Stimulated activated naive B cell treated with anti-CD40 and anti-IgM and Interleukin-4, amounts not matched to agents 10 μg/mL and 1 μg/mL and 100 μg/mL, for 72 hours (primary cell): Measurements from ENCODE around the gene ANKRD11.
A peak's percentile ranks its signal among the peaks of the same experiment; 100 is the strongest.
"Not testable (repeated sequence)": the region's sequence is repeated elsewhere in the genome, so short reads cannot be mapped to it uniquely, and the experiment has no call there.

Experiments
- ATAC-seq, 2 donors: fragments of 150-1000 bp; cut with Tn5 transposase; replicated peaks; 2 replicates each; pipeline ENCODE4 v1.10.0; 2021; ENCODE audit warnings: moderate library complexity in 1 of 2
- DNase-seq: peaks from one replicate; pipeline ENCODE4 v3.0.0; 2021
- H3K27ac Mint-ChIP-seq: one replicate; pipeline ENCODE4 v1.8.0; 2022; ENCODE audit warnings: mild to moderate bottlenecking, mixed read lengths
- H3K27me3 Mint-ChIP-seq, 2 donors: one replicate each; pipeline ENCODE4 v1.8.0; 2022; ENCODE audit warnings: mixed read lengths in 2 of 2
- H3K36me3 Mint-ChIP-seq, 2 donors: one replicate each; pipeline ENCODE4 v1.8.0; 2022; ENCODE audit warnings: mixed read lengths in 2 of 2, mild to moderate bottlenecking in 1 of 2
- H3K4me1 Mint-ChIP-seq, 2 donors: one replicate each; pipeline ENCODE4 v1.8.0; 2022; ENCODE audit warnings: mixed read lengths in 2 of 2, mild to moderate bottlenecking in 1 of 2
- H3K4me3 Mint-ChIP-seq, 2 donors: one replicate each; pipeline ENCODE4 v1.8.0; 2022; ENCODE audit warnings: mild to moderate bottlenecking in 2 of 2, mixed read lengths in 2 of 2, moderate library complexity in 1 of 2
- H3K9me3 Mint-ChIP-seq, 2 donors: one replicate each; pipeline ENCODE4 v1.8.0; 2022; ENCODE audit warnings: mixed read lengths in 2 of 2, mild to moderate bottlenecking in 1 of 2

Gene ANKRD11

DNA sequence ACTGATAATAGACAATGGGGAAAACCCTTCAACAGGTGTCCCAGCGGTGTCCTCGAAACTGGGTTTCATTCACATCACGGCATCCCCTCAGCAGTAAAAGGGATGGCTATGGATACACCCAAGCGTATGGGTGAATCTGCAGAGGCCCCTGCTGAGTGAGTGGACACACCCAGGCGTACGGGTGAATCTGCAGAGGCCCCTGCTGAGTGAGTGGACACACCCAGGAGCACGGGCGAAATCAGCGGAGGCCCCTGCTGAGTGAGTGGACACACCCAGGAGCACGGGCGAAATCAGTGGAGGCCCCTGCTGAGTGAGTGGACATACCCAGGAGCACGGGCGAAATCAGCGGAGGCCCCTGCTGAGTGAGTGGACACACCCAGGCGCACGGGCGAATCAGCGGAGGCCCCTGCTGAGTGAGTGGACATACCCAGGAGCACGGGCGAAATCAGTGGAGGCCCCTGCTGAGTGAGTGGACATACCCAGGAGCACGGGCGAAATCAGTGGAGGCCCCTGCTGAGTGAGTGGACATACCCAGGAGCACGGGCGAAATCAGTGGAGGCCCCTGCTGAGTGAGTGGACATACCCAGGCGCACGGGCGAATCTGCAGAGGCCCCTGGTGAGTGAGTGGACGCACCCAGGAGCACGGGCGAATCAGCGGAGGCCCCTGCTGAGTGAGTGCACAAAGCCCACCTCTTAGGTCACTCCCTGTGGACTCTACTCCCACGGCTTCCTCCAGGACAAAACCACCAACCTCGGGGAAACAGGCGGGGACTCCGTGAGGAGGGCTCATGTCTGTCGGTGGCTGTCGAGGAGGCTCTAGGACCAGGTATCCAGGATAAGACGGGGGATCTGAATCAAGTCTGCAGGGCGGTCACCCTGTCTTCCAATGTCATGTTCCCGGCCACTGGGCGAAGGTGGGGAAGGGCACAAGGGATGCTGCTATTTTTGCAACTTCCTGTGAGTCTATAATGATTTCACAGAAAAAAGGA is 161.7 kb downstream of the ANKRD11 start:
- not testable (repeated sequence) for H3K4me3 Mint-ChIP-seq
- peak overlapping the region; percentile 37 for H3K27ac Mint-ChIP-seq

DNA sequence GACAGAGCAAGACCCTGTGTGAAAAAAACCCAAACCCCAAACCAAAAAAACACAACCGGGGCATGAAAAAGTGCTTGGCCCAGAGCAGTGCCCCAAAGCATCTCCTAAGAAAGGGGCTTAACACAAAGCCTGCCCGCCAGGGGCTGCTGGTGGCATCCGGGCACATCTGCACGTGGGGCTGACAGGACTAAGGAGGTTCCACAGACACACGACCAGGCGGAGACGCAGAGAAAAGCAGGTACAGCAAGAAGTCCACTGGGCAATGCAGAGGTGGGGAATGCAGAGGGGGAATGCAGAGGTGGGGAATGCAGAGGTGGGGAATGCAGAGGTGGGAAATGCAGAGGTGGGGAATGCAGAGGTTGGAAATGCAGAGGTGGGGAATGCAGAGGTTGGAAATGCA is 163.6 kb downstream of the ANKRD11 start:
- H3K4me1 Mint-ChIP-seq: peaks cover 65 to 81% of the 10 kb centered on the region in 2 donors
- no peaks in the 10 kb centered on the region for H3K27me3 Mint-ChIP-seq
- no peak for ATAC-seq
- H3K36me3 Mint-ChIP-seq: peaks cover 26 to 40% of the 10 kb centered on the region in 2 donors
- H3K4me3 Mint-ChIP-seq: peak overlapping the region in 1 of 2 donors; percentile 57
- no peak for DNase-seq
- H3K27ac Mint-ChIP-seq: peak overlapping the region; percentile 66
- H3K9me3 Mint-ChIP-seq: peaks cover 0 to 1% of the 10 kb centered on the region in 2 donors

More for the DNA sequence above, 161.7 kb downstream of the ANKRD11 start:
- not testable (repeated sequence) for H3K27me3 Mint-ChIP-seq, H3K9me3 Mint-ChIP-seq, ATAC-seq, DNase-seq
- peaks cover 16 to 25% of the 10 kb centered on the region in 2 donors for H3K36me3 Mint-ChIP-seq
- H3K4me1 Mint-ChIP-seq: peaks cover 64 to 75% of the 10 kb centered on the region in 2 donors

DNA sequence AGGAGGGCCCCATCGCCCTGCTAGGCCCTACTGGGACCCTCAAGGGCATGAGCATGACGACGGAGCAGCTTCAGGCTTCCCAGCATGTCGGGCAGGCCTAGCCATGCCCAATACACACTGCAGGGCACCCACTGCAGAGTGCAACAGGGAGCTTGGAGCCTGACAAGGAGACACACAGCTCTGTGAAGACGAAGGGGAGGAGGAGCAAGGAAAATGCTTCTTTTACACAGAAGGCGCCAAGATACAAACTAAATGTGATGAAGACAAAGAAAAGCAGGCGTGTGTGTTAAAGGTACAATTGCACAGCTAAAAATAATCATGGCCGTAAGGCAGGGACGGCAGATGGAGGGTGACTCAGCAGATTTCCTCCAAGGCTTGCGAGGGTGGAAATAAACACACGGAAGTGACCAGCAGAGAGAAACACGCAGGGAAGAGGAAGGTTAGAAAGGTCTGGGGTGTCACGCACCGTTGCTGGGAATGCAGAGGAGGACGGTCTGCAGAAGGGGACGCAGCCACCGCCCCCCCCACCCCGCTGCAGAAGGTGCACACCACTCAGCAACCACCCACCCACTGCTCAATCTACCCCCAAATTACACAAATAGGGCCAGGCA is 164.4 kb downstream of the ANKRD11 start:
- peak overlapping the region; percentile 77 for H3K27ac Mint-ChIP-seq
- ATAC-seq (peak; percentile 54 to 59), DNase-seq (no peak)
- peaks cover 68 to 85% of the 10 kb centered on the region in 2 donors for H3K4me1 Mint-ChIP-seq
- no peaks in the 10 kb centered on the region for H3K27me3 Mint-ChIP-seq
- H3K4me3 Mint-ChIP-seq: peak overlapping the region; percentile 46 to 53
- H3K9me3 Mint-ChIP-seq: peaks cover 0 to 1% of the 10 kb centered on the region in 2 donors
- H3K36me3 Mint-ChIP-seq: peaks cover 29 to 42% of the 10 kb centered on the region in 2 donors

DNA sequence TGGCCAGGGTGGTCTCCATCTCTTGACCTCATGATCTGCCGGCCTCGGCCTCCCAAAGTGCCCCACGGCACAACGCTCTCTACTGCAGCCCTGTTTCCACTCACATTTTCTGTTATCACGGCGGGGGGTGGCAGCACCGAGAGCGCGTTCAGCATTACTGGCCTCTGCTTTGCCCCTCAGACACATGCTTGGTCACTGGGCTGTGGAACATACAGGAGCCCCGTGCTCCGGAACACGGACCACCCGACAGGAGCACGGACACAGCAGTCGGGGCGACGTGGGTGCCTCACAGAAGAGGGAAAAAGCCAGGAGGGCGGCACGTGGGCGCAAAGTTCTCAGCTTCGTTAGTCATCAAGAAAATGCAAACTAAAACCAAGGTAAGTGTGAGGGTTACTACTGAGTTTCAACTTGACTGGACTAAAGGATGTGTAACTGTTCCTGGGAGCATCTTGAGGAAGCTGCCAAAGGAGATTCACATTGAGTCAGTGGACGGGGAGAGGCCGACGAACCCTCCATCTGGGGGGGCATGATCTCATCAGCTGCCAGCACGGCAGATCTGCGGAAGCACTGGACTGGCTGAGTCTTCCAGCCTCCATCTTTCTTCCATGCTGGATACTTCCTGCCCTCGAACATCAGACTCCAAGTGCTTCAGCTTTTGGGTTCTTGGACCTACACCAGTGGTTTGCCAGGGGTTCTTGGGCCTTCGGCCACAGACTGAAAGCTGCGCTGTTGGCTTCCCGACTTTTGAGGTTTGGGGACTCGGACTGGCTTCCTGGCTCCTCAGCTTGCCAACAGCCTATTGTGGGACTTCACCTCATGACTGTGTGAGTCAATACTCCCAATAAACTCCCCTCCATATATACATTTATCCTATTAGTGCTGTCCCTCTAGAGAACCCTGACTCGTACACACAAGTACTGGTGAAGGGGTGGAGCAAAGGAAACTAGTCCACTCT is 166.0 kb downstream of the ANKRD11 start:
- Mint-ChIP-seq H3K9me3 (peaks cover 0 to 1% of the 10 kb centered on the region in 2 donors), H3K4me1 (peaks cover 77 to 94% of the 10 kb centered on the region in 2 donors), H3K36me3 (peaks cover 34 to 50% of the 10 kb centered on the region in 2 donors), H3K27ac (peak overlapping the region; percentile 89), H3K4me3 (peak overlapping the region; percentile 8 to 26), H3K27me3 (no peaks in the 10 kb centered on the region)
- ATAC-seq: peak; percentile 43 to 58
- no peak for DNase-seq

DNA sequence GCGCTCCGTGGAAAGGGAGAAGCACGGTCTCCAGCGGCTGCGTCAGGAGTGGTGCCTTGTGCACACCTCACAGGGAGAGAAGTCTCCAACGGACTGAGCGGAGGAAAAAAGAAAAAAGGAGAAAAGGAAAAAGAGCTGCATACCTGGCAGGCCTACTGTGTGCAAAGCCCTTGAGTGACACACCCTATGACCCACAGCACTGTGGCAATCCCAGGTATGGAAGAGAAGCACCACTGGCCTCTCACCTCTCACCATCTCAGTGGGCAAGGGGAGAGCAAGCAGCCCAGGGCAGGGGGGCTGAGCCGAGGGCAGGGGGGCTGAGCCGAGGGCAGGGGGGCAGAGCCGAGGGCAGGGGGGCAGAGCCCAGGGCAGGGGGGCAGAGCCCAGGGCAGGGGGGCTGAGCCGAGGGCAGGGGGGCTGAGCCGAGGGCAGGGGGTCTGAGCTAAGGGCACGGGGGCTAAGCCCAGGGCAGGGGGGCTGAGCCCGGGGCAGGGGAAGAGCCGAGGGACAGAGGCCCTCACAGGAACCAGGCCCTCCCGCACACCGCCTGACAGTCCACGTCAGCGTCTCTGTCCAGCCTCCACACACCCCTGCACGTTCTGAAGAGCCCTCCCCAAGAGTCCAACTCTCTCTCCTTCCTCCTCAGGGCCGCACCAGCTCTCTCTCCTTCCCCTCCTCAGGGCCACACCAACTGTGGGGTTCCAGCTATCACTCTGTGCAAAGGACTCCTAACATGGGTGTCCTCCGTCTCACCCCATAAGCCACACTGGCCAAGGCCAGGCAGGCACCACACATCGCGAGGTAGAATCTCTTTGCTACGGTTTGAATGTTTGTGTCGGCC is 167.0 kb downstream of the ANKRD11 start:
- Mint-ChIP-seq H3K4me1 (peaks cover 83 to 97% of the 10 kb centered on the region in 2 donors), H3K36me3 (peaks cover 36 to 51% of the 10 kb centered on the region in 2 donors), H3K27ac (peak overlapping the region; percentile 89), H3K27me3 (no peaks in the 10 kb centered on the region), H3K4me3 (peak overlapping the region; percentile 6 to 54), H3K9me3 (peaks cover 0 to 1% of the 10 kb centered on the region in 2 donors)
- DNase-seq (no peak), ATAC-seq (no peak)

DNA sequence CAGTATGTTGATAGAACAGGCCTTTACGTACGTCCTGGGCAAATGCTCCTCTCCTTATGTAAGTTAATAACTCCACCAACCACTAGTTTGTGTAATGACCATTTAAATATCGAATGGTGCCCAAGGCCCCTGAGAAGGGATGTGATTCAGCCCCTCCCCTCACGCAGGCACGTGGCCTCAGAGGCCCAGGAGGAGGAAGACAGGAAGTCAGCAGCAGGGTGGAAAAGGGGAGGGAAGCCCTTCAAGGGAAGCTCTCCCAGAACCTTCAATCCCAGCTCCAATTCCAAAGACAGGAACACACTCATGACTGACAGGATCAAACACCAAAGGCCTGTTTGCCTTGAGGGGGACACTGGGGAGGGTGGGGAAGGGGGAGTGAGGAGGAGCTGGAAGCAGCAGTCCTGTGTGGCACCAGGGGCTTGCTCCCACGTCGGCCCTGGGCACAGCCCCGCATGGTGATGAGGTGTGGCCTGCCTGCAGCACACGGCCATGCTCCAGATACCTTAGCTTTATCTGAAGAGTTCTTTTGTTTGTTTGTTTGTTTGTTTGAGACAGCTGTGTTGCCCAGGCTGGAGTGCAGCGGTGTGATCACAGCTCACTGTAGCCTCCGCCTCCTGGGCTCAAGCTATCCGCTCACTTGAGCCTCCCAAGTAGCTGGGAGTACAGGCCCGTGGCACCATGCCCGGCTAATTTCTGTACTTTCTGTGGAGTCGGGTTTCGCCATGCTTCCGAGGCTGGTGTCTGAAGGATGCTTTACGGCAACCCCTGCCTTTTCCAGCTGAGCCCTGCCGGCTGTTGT is 167.8 kb downstream of the ANKRD11 start:
- Mint-ChIP-seq H3K36me3 (peaks cover 39 to 50% of the 10 kb centered on the region in 2 donors), H3K27me3 (no peaks in the 10 kb centered on the region), H3K4me1 (peaks cover 83 to 97% of the 10 kb centered on the region in 2 donors), H3K9me3 (peaks cover 0 to 1% of the 10 kb centered on the region in 2 donors), H3K4me3 (peak overlapping the region in 1 of 2 donors; percentile 6), H3K27ac (no peak overlapping the region)
- DNase-seq (no peak), ATAC-seq (no peak)

DNA sequence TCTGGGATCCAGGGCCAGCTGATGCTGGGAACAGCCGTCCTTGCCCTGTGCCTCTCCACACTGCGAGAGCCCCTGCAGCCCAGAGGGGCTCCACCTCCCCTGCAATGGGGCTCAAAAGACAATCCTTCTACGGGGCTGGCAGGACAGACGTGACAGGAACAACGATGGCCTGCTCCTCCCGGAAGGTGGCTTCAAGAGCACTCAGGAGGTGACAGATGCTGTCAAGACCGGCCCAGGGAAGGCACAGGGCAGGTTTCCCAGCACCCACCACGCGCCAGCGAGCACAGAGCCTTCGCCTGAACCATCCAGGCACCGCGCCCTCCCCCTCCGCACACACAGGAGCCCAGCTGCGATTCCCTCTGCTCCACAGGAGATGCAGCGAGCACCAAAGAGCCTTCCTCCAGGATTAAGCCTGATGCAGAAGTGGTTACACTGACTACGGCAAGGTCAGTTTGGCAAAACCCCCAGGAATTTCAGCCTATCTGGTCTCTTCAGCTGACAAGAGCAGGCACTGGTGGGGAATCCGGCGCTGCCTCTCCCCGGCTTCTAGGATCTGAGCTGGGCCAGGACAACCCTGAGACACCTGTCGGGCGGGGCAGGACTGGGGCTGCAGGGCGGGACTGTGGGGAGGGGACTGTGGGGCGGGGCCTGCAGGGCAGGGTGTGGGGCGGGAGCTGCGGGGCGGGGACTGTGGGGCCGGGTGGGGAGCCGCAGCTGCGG is 169.4 kb downstream of the ANKRD11 start:
- Mint-ChIP-seq H3K9me3 (peaks cover 0 to 1% of the 10 kb centered on the region in 2 donors), H3K36me3 (peaks cover 42 to 58% of the 10 kb centered on the region in 2 donors), H3K4me1 (peaks cover 84 to 97% of the 10 kb centered on the region in 2 donors), H3K27ac (peak overlapping the region; percentile 42), H3K27me3 (no peaks in the 10 kb centered on the region), H3K4me3 (peak overlapping the region in 1 of 2 donors; percentile 51)
- DNase-seq: no peak
- ATAC-seq: no peak

DNA sequence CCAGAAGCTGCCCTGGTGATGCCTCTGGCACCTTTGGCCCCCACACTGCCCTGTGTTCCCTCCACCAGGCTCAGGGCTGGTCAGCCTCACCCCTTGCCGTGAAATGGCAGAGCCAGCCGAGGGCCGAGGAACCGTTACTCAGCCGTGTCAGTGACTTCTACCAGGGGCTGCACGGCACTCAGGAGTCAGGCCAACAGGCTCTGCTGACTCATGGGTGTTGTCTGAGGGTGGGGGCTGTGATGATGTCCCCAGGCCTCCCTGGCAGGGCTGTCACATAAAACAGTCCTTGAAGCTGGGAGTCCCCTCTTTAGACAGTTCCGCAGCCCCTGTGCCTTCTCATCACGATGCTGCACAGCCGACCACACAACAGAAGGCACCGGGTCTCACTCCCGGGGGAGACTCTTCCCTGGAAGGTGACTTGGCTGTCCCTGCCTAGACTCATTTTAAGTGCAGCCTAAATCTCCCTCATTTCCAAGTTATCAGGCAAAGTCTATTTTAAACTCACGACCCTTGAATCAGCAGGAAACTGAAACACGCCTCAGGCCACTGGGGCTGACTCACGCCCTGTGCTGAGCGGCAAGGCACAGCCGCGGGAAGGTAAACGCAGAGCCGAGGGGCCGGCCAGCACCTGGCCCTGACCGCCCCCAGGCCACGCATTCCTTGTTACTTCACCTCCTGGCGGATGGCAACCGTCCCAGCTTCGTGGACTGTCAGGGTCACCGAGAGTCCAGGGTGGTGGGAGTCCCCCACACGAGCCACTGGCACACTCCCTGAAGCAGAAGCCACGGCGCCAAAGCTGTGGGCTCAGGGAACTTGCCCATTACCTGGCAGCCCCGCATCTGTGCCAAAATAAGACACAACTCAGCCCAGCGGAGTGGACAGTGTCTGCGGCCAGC is 170.2 kb downstream of the ANKRD11 start:
- Mint-ChIP-seq H3K27me3 (no peaks in the 10 kb centered on the region), H3K4me3 (peak overlapping the region; percentile 51 to 58), H3K27ac (peak overlapping the region; percentile 84), H3K36me3 (peaks cover 42 to 61% of the 10 kb centered on the region in 2 donors), H3K4me1 (peaks cover 84 to 97% of the 10 kb centered on the region in 2 donors), H3K9me3 (no peaks in the 10 kb centered on the region)
- peak; percentile 67 to 75 for ATAC-seq
- DNase-seq: peak; percentile 19

DNA sequence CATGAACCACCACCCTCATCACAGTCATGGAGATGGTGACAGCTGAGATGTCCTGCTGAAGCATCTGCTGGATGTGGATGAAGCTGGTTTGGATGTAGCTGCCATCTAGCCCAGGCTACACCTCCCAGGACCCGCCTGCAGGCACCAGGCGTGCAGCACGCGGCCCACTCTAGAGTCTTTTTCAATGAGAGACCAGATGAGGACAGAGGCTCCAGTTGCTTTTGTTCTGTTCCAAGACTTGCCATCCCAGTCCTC is 170.8 kb downstream of the ANKRD11 start:
- H3K4me3 Mint-ChIP-seq: peak overlapping the region; percentile 51 to 58
- peaks cover 84 to 97% of the 10 kb centered on the region in 2 donors for H3K4me1 Mint-ChIP-seq
- no peaks in the 10 kb centered on the region for H3K27me3 Mint-ChIP-seq
- peak overlapping the region; percentile 83 for H3K27ac Mint-ChIP-seq
- peaks cover 48 to 66% of the 10 kb centered on the region in 2 donors for H3K36me3 Mint-ChIP-seq
- ATAC-seq (no peak), DNase-seq (no peak)
- no peaks in the 10 kb centered on the region for H3K9me3 Mint-ChIP-seq

DNA sequence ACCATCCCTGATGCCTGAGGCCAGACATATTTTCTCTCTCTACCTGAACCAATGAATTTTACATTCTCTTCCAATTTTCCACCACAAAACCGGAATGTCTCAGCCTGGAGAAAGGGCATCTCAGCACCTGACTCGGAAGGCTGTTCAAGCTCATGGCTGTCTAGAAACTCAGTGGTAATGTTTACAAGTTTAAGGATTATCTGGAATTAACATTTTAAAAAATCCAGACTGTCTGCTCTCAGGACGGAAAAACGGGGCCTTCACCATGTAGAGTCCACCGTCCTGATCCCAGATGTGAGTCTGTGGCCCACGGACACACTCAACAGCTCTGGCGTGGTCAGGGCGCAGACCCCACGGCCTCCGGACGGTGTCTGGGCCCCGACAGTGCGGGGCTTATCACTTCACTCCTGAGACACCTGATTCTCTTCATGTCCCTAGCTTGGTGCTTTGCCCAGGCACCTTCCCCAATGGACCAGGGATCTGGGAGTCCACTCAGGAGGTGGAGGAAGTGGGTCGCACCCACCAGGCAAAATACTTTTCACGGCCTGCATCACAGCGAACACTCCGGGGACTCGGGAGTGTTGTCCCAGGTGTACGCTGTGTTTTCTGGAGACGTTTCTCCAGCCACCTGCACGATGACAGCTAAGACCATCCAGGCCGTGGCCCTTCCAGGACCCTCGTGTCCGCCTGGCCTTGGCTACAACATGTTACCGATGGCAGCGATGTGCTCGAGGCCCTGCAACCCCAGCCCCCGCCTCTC is 171.3 kb downstream of the ANKRD11 start:
- Mint-ChIP-seq H3K4me1 (peaks cover 84 to 97% of the 10 kb centered on the region in 2 donors), H3K27me3 (no peaks in the 10 kb centered on the region), H3K9me3 (no peaks in the 10 kb centered on the region), H3K27ac (peak overlapping the region; percentile 87), H3K36me3 (peaks cover 51 to 68% of the 10 kb centered on the region in 2 donors), H3K4me3 (peak overlapping the region in 1 of 2 donors; percentile 58)
- ATAC-seq (no peak), DNase-seq (no peak)

DNA sequence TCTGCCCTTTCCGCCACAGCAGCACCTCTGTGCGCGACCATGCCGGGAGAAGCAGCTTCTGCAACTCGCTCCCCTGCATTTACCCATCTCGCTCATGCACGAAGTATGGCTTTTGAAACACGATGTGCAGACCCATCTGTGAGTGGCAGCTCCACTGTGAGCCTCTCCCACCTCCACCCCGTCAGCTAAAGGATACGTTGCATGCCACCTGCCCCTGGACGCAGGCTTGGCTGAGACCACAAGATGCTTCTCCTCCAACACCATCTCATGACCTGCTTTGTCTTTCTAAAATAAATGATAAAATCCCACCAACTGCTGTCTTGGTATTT is 172.0 kb downstream of the ANKRD11 start:
- peak overlapping the region in 1 of 2 donors; percentile 51 for H3K4me3 Mint-ChIP-seq
- peaks cover 48 to 64% of the 10 kb centered on the region in 2 donors for H3K36me3 Mint-ChIP-seq
- no peak for DNase-seq

More for the DNA sequence above, 172.0 kb downstream of the ANKRD11 start:
- H3K4me1 Mint-ChIP-seq: peaks cover 80 to 97% of the 10 kb centered on the region in 2 donors
- H3K27me3 Mint-ChIP-seq: no peaks in the 10 kb centered on the region
- ATAC-seq: no peak
- peak overlapping the region; percentile 87 for H3K27ac Mint-ChIP-seq
- no peaks in the 10 kb centered on the region for H3K9me3 Mint-ChIP-seq
